ENCODE results near the gene SLC30A4. TPM values are rescaled to one million over a fixed set of nuclear protein-coding genes. Genes with fewer than 3 reads are reported as not detected.

The SLC30A4 gene
- total and polyA plus RNA-seq, 12 donors: 1.4 to 4.5 (median 3.0) TPM

GRCh38 chr15:45549541-45550220 lies 27.1 kb upstream of the SLC30A4 start:
- no peaks in the 10 kb centered on the region for H3K9me3 ChIP-seq
- no peak overlapping the region for H3K4me3 ChIP-seq
- peaks cover 0 to 3% (median 0%) of the 10 kb centered on the region in 7 donors for H3K27me3 ChIP-seq
- no peak for ATAC-seq
- WGBS, 2 donors: 90 to 92% methylated on average over 9 of the region's 9 CpGs
- DNase-seq: no peak
- TF ChIP-seq CTCF (IDR thresholded peaks at IDR 0.05): no peak
- intact Hi-C loops (cut with DNase I): no loop called here
- H3K4me1 ChIP-seq: no peaks in the 10 kb centered on the region
- no peaks in the 10 kb centered on the region for H3K36me3 ChIP-seq
- H3K27ac ChIP-seq: no peak overlapping the region

GRCh38 chr15:45548753-45549520 lies 26.4 kb upstream of the SLC30A4 start:
- H3K4me1 ChIP-seq: no peaks in the 10 kb centered on the region
- 82 to 84% methylated on average over 17 of the region's 17 CpGs for WGBS, 2 donors
- intact Hi-C loops (cut with DNase I): no loop called here
- TF ChIP-seq CTCF (IDR thresholded peaks at IDR 0.05): no peak
- H3K9me3 ChIP-seq: no peaks in the 10 kb centered on the region
- peaks cover 0 to 3% (median 0%) of the 10 kb centered on the region in 7 donors for H3K27me3 ChIP-seq
- DNase-seq: no peak
- H3K4me3 ChIP-seq: no peak overlapping the region
- no peak for ATAC-seq
- no peaks in the 10 kb centered on the region for H3K36me3 ChIP-seq
- no peak overlapping the region for H3K27ac ChIP-seq

GRCh38 chr15:45546789-45547188 lies 24.2 kb upstream of the SLC30A4 start:
- intact Hi-C loops (cut with DNase I): no loop called here
- no peak for DNase-seq
- no peak overlapping the region for H3K4me3 ChIP-seq
- ATAC-seq: no peak
- H3K27me3 ChIP-seq: peaks cover 0 to 3% (median 0%) of the 10 kb centered on the region in 7 donors
- no peaks in the 10 kb centered on the region for H3K9me3 ChIP-seq
- TF ChIP-seq CTCF (IDR thresholded peaks at IDR 0.05): no peak
- WGBS, 2 donors: 87 to 89% methylated on average over 7 of the region's 7 CpGs
- no peak overlapping the region for H3K27ac ChIP-seq
- no peaks in the 10 kb centered on the region for H3K36me3 ChIP-seq
- H3K4me1 ChIP-seq: no peaks in the 10 kb centered on the region

- no peak for TF ChIP-seq CTCF (IDR thresholded peaks at IDR 0.05)
- intact Hi-C loops (cut with DNase I): no loop called here
- Histone ChIP-seq H3K27me3 (peaks cover 0 to 1% (median 0%) of the 10 kb centered on the region in 7 donors), H3K27ac (no peak overlapping the region), H3K4me3 (no peak overlapping the region), H3K9me3 (no peaks in the 10 kb centered on the region), H3K4me1 (no peaks in the 10 kb centered on the region), H3K36me3 (no peaks in the 10 kb centered on the region)
- ATAC-seq (no peak), DNase-seq (no peak)
- WGBS, 2 donors: 87% methylated on average over 4 of the region's 4 CpGs
Observed at GRCh38 chr15:45544266-45545023, 21.9 kb upstream of the SLC30A4 start.

All from heart right ventricle (tissue), 16 donors.